Measurements from ENCODE around the gene IGSF9B.
A peak's percentile ranks its signal among the peaks of the same experiment; 100 is the strongest.

The IGSF9B gene

GRCh38 chr11:133934599-133935550 lies 21.9 kb downstream of the IGSF9B start:
- no peak for DNase-seq

DNA sequence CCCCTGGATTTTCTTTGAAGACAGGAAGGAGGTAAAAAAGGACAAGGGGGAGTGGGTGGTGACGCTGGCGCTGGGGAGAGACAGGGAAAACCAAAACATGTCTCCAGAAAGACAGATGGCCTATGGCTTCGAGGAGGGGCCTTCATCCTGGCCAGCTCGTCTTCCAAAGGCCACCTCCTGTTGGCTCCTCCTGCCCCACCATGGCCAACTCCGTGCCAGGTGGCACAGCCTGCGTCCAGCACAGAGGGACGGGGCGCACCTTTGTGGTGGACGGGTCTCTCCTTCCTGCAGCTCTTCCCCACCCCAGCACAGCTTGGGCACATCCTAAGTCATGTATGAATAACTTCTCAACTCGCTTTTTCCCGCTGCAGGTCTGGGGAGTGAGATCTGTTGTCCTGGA lies 22.7 kb downstream of the IGSF9B start:
- DNase-seq, result no peak

DNA sequence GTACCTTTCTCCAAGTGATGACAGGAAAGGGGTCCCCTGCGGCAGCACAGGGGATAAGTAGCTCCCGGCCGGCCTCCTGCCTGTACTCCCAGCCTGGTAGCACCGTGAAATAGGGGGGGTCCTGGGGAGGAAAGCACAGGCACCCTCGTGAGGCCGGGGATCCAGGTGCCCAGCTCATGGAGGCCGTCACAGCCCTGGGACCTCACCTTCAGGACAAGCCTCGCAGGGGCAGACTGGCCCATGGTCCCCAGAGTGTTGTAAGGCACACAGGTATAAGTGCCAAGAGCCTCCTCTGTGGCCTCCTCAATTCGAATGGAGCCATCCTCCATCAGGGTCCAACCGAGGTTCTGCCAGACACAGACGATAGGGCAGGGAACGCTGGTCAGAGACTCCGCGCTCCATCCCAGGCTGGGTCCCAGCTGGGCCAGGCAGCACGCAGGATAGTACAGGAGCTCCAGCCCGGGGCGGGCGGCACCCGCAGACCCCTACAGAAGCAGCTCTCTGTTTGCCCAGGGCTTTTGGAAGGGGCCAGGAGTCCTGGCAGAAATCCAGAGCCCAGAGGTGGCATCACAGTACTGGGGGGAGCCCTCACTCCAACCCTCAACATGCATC lies 25.2 kb downstream of the IGSF9B start:
- DNase-seq, result no peak

DNA sequence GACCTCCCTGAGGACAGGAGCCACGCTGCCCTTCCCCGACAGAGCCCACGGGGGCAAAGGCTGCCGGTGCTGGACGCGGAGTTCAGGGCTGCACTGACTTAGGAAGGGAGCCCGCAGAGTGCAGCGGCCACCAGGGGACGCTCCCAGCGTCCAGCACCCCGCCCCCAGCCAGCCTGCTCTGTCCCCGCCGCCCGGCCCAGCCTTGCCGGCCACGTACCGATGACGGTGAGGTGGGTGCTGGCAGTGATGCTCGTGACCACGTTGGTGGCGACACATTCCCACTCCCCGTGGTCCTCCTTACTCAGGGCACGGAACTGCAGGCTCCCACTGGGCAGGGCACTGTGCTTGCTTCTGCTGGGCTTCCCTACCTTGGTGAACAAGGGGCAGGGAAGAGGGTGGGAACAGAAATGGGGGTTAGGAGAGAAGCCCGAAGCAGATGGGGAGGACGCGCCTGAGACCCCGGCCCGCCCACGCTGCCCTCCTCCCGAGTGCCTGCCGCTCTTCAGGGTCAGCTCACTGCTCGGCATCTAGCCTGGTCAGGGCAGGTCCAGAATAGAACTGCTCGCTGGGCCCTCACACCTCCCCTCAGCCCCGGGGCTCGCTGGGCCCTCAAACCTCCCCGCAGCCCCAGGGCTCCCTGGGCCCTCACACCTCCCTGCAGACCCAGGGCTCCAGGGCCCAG lies 25.9 kb downstream of the IGSF9B start:
- no peak for DNase-seq

- DNase-seq, result no peak
Measured at GRCh38 chr11:133930053-133930766, 26.6 kb downstream of the IGSF9B start.

DNA sequence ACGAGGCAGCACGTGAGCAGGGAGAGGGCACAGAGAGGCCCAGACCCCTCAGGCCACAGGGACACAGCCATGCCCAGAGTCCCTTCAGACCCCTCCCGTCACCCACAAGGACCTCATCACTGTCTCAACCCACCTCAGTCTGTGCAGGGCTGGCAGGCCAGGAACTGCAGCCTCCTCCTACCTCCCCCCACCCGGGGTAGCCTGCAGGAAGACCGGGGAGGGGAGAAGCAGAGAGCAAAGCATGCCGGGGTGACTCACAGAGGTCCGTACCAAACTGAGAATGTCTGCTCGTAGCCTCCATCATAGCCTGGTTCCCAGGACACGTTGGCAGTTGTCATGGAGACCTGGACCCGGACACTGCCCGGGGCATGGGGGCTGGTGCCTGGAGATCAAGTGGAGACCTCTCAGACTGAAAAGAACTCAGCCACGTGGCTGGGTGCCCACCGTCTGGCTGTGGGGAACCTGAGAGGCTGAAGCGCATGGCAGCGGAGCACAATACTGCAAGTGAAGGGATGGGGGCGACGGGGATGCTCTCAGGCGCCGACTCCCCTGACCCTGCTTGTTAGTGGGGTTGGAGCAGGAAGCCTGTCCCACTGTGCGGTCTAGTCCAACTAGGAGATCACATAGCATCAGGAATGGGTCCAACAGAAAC lies 27.2 kb downstream of the IGSF9B start:
- no peak for DNase-seq

- no peak for DNase-seq
Measured at GRCh38 chr11:133928628-133929059, 28.1 kb downstream of the IGSF9B start.

DNA sequence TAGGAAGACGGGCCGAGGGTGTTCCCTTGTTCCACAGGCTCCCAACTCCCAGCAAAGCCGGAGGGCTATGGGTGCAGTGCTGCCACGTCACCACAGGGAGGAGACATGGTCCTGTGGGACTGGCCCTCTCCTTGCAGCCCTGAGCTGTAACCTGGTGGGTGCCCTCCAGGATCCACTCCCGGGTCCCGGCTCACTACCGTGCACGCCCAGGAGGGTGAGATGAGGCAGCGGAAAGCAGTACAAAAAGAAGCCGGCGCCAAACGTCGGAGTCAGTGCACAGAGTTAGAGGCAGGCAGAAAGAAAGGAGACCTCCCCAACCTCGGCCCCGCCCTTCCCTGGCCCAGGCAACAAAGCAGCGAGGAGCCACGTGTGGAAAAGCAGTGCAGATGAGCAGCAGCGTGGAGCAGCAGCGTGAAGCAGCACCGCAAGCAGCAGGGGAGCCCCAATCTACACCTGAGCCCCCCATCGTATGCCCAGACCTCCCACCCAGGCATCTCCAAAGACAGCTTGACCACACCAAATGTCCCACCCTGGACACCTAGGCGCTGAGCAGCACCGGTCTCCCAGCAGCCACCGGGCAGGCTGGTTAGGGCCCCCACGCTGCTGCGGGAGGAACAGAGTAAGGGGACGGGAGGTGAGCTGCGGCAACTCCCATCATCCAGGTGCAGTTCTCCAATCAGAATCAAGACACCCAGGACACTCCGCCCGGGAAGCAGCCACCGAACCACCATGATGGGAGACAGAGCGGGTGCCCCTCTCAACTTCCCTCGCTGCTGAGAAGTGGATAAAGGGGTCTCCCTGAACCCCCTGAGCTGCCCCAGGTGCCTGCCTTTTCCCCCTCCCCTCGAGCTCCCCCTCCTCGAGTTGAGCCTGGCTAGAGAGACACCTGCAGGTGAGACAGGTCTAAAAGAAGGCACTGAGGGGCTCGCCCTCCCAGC lies 28.8 kb downstream of the IGSF9B start:
- DNase-seq, result no peak

DNA sequence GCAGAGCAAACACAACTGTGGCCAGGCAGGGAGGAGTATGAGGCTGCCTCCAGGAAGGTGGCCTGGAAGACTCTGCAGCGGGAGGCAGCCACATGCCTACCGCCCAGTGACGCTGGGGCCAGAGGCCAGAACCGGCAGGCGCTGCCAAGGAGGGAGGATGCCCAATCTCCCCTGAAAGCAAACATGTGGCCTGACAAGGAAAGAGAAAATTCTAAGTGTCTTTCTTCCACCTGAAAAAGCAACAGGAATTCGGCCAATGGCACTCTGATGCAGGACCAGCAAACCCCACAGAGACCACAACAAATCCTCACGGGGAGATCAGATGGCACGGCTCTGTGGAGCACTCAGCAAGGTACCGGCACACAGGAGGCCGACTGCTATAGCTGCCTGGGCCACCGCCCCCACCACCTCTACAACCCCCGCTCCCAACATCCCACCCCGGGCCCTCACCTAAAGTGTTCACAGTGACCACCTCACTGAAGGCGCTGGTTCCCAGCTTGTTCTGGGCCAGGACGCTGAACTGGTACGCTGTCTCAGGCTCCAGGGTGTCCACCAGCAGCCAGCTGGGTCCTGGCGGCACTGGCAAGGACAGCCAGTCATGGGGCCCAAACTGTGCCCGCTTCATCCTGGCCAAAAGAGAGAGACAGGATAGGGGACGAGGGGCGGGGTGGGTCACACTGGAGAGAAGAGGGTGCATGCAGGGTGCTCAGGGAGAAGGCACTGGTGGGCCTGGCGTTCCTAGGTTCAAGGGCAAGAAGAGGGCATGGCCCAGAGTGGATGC lies 30.1 kb downstream of the IGSF9B start:
- no peak for DNase-seq

GRCh38 chr11:133925756-133926155 lies 31.0 kb downstream of the IGSF9B start:
- DNase-seq, result no peak

DNA sequence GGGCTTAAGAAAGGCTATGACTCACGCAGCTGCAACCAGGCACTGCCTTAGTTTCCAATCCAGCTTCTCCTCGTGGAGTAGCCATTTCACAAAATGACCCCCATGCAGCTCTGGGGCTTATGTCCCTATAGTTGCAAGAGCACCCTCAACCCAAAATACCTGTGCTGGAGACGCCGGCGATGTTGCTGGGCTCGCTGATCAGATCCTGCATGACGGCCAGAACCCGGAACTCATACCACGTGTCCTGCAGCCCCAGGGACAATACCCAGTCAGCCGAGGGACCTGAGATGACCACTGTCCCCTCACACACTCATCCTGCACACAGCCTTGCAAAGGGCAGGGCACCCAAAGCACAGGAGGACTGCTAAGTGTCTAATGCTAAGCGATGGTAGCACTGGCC lies 32.1 kb downstream of the IGSF9B start:
- no peak for DNase-seq

DNA sequence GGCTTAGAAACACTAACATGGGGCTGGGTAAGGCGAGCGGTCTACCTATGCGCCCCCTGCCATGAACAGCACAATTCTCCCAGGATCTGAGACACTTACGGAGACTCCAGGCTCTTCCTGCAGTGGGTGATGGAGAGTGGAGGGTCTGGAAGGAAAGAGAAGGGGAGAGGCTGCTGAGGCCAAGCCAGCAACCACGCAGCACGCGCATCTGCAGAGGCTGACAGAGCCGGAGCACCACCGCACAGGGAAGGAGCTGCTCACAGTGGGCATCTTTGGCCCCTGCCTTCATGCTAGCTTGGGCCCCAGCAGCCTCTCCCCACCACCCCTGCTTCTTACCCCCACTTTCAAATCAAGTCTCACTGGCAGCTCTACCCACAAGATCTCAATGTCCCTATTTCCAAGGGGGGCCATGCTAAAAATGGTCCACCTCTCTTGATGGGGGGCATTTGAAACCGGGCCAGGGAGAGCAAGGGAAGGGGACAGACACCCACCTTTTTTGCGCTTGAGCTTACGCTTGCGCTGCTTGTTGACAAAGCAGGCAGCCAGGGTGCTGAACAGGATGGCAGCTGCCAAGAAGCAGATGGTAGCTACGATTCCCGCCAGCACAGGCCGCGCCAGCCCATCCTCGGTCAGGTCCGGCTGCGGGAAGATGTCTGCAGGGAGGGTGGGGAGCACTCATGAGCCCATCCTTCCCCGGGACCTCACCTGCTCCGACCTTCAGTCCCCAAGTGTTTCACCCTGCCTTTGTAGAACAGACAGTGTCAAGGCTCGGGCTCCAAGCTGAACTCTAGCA lies 34.5 kb downstream of the IGSF9B start:
- DNase-seq, result peak; percentile 7

- no peak for DNase-seq
Measured at GRCh38 chr11:133921513-133921912, 35.3 kb downstream of the IGSF9B start.

DNA sequence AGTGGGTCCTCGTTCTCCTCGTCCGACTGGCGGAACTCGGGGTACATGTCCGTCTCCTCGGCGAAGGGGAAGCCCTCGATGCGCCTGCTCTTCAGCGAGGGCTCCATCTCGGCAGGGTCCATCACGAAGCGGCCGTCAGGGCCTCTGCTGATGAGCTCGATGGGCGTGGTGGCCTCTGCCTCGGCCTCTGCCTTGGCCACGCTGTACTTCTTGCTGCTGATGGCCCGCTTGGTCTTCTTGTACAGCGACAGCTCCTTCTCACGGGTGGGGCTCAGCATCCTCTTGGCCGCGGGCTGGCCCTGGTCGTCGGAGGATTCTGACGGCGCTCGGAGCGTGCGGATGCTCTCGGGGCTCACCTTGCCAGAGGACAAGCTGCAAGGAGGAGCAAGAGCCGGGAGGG lies 35.7 kb downstream of the IGSF9B start:
- no peak for DNase-seq

DNA sequence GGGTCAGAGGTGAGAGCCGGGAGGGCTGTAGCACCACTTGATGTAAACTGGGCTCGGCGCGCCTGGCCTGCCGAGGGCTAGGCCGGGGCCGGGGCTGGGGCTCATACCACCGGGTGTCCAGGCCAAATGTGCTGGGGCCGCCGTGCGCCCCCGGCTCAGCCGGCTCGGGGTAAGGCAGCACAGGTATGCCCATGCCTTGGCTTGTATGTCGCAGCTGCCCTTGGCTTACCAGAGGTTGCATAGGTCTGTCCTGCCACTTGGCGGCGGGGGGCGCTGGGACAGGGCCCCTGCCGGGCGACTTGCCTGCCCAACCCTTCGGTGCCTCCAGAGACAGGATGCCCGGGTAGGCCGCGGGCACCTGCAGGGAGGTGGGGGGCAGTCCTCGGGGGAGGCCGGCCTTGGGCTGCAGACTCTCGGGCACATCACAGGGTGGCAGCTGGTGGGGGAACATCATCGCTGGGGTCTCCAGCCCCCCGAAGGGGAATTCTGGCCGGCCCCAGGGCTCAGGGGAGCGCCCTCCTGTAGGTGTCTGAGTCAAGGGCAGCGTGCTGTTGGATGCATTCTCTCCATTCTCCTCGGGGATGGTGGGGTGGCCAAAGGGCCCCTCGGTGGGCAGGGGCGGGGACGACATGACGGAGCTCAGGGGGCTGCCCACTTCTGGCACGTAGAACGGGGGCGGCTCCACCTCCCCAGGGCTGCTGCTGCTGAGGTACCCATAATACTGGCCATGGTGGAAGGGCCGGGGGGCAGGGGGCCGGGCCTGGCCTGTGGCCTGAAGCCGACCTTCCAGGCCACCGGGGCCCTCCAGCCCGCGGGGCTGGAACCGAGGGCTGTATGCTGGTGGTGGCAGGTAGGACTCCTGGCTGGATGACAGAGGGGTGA lies 36.4 kb downstream of the IGSF9B start:
- no peak for DNase-seq

DNA sequence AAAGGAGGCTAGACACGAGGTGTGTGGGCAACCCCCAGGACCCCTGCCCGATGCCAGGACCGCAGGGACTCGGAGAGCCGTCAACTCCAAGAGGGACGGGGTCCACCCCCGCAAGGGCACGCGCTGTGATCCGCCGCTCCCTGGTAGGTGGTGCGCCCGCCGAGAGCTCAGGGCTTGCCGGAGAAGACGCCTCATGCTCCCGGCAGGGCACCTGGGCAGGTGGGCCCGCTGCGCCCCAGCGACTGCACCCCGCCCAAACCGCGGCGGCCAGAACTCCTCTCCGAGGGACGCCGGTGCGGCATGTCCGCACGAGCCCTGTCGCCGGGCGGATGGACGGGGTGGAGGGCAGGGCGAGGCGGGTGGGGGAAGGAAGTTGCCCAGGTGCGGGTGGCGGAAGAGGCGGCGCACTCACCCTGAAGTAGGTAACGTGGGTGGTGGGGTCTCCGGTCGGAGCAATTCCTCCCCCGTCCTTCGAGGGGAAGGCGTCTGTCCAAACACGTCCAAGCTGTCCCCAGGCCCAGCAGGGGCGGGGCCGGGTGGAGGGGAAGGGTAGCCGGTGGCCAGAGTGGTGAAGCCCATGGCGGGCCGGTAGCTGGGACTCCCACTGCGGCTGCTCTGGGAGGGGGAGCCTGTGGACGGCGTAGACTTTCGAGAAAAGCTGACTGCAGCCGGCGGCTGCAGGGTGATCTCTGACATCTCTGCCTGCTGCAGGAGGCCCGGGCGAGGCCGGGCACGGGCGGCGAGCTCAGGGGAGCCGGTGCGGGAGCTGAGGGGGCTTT lies 37.2 kb downstream of the IGSF9B start:
- no peak for DNase-seq

- no peak for DNase-seq
Measured at GRCh38 chr11:133918608-133919260, 38.0 kb downstream of the IGSF9B start.
